Measurements from ENCODE around the gene PBX3.
A peak's percentile ranks its signal among the peaks of the same experiment; 100 is the strongest.

The PBX3 gene

GRCh38 chr9:125747765-125748445, 732 bp downstream of the PBX3 start:
- DNase-seq (ENCODE audit: low read depth) = no peak
- peak overlapping the region; percentile 89 for H3K4me3 ChIP-seq (ENCODE audit: low read depth, low read length)

DNA sequence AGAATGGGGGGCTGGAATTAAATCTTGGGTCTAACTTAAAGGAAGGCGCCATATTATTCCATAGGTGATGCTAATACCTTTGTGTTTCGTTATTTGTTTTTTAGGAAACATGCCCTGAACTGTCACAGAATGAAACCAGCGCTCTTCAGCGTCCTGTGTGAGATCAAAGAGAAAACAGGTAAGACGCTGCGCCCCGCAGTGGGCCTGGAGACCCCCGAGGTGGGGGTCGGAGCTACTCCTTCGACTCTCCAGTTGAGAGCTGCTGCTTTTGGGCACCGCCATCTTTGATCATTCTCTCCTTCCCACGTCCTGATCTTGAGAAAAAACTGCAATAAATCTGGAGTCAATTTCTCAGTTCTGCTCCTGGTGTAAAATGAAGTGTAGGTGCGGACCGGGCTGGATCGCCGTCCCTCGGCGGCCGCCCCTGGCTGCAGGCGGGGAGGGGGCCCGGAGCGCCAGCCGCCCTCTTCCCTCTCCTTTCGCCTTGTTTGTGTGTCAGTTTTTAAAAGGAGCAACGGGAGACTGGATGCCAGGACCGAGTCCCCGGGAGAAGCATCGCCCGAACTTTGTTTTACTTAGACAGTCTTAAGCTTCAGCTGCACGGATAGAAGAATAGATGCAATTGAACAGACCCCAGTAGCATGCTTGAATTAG, 1.4 kb downstream of the PBX3 start:
- peak overlapping the region; percentile 89 for H3K4me3 ChIP-seq (ENCODE audit: low read depth, low read length)
- DNase-seq (ENCODE audit: low read depth) = no peak

GRCh38 chr9:125749287-125749935, 2.2 kb downstream of the PBX3 start:
- peak overlapping the region; percentile 10 for H3K4me3 ChIP-seq (ENCODE audit: low read depth, low read length)
- no peak for DNase-seq (ENCODE audit: low read depth)

DNA sequence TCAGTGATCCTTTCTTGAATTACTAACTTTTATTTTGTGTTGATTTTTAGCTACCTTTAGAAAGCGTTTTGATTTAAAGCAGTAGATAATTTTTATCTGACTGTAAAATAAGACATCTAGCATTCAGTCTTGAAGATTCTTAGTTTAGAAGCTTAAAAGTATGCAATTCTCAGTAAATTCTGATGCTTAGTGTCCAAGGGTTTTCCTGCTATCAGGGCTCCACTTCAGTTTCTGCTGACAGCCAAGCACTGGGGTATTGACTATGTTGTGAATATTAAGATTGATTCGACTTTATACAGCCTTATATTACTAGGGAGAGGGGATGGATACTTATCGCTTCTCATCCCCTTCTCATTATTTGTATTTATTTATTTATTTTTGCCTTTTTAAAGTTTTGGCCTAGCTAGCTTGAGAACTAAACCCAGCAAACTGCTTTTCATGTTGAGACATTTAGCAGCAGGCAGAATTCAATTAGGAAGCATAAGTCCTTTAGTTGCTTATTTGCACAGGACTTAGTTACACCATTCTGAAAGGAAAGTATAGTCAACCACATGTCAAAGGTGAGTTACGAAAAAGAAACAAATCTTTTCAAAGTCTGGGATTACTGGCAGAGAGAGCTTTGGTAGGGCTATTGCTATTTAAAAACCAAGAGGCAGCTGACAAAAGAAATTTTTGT, 2.9 kb downstream of the PBX3 start:
- no peak overlapping the region for H3K4me3 ChIP-seq (ENCODE audit: low read depth, low read length)
- no peak for DNase-seq (ENCODE audit: low read depth)

- no peak overlapping the region for H3K4me3 ChIP-seq (ENCODE audit: low read depth, low read length)
- no peak for DNase-seq (ENCODE audit: low read depth)
Measured at GRCh38 chr9:125750627-125751011, 3.4 kb downstream of the PBX3 start.

GRCh38 chr9:125752070-125752628, 5.0 kb downstream of the PBX3 start:
- no peak overlapping the region for H3K4me3 ChIP-seq (ENCODE audit: low read depth, low read length)
- DNase-seq (ENCODE audit: low read depth) = no peak

DNA sequence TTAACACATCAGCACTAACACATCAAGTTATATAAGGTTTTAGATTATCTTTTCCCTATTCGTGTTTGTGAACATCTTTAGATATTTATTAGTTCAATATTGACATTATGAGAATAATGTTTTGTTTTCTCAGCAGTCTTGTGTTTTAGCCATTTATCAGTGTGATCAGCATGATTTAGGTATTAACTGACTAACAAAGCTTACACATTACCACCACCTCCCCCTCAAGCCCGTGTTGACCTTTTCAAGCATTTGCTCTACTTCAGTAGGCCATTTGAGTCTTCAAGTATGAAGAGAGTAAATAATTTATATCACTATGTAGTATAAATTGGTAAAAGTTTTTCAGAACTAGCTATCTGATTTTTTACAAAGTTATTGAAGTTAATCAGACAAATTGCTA, 6.9 kb downstream of the PBX3 start:
- no peak overlapping the region for H3K4me3 ChIP-seq (ENCODE audit: low read depth, low read length)
- DNase-seq (ENCODE audit: low read depth) = no peak

- H3K4me3 ChIP-seq (ENCODE audit: low read depth, low read length) = no peak overlapping the region
- no peak for DNase-seq (ENCODE audit: low read depth)
Measured at GRCh38 chr9:125755340-125755739, 8.2 kb downstream of the PBX3 start.

DNA sequence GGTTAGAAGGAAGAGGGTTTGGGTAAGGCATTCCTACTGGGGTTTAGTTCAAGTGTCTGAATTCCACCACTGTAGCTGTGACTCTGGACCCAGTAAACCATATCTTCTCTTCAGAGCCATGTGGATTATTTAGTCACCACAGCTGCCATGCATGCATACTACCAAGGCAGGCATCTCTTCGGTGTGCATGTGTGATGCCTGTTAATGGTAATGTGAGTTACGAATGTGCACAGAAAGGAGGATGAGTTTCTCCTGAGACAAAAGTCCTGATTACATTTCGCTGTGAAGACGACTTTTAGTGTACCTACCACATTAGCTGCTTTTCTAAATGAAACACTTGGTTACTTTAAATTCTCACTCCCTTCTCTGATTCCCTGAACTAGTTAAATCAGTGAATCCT, 9.3 kb downstream of the PBX3 start:
- no peak overlapping the region for H3K4me3 ChIP-seq (ENCODE audit: low read depth, low read length)
- no peak for DNase-seq (ENCODE audit: low read depth)

GRCh38 chr9:125757834-125758233, 10.7 kb downstream of the PBX3 start:
- DNase-seq (ENCODE audit: low read depth) = no peak
- no peak overlapping the region for H3K4me3 ChIP-seq (ENCODE audit: low read depth, low read length)

DNA sequence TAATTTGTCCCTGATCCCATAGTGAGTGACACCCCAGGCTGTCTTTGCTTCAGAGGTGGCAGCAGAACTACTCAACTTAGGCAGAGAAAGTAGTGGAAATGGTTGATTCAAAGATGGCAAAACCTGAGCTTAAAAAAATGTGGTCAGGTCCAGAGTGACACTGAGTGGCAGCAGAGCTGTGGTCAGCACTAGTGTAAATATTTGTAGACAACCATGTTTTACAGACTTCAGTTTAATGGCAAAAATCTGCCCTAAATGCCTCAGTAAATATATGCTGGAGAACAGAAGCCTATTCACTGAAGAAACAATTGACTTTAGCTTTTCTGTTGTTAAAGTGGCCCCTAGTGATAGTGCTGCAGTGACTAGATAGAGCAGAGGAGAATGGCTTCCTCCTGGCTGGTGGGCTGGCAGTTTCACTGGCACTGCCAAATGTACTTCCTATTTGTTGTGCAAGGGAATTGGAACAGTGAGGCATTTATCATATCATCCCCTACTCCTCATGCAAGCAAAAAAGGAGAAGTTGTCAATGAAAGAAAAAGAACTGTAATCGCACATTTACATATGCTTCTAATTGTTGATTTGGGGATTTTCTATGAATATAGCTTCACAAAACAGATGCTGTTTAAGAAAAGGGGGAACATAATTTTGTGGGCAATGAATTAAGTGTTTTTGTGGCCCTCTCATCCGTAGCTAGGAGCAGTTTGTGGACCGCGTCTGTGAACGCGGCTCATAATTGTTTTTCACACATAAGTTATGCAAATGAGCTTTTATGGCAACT, 12.0 kb downstream of the PBX3 start:
- H3K4me3 ChIP-seq (ENCODE audit: low read depth, low read length) = no peak overlapping the region
- DNase-seq (ENCODE audit: low read depth) = no peak

- no peak for DNase-seq (ENCODE audit: low read depth)
Measured at GRCh38 chr9:125759764-125760129, 12.6 kb downstream of the PBX3 start.

GRCh38 chr9:125760537-125760936, 13.4 kb downstream of the PBX3 start:
- H3K4me3 ChIP-seq (ENCODE audit: low read depth, low read length) = no peak overlapping the region
- no peak for DNase-seq (ENCODE audit: low read depth)

More at GRCh38 chr9:125759764-125760129, 12.6 kb downstream of the PBX3 start:
- no peak overlapping the region for H3K4me3 ChIP-seq (ENCODE audit: low read depth, low read length)

DNA sequence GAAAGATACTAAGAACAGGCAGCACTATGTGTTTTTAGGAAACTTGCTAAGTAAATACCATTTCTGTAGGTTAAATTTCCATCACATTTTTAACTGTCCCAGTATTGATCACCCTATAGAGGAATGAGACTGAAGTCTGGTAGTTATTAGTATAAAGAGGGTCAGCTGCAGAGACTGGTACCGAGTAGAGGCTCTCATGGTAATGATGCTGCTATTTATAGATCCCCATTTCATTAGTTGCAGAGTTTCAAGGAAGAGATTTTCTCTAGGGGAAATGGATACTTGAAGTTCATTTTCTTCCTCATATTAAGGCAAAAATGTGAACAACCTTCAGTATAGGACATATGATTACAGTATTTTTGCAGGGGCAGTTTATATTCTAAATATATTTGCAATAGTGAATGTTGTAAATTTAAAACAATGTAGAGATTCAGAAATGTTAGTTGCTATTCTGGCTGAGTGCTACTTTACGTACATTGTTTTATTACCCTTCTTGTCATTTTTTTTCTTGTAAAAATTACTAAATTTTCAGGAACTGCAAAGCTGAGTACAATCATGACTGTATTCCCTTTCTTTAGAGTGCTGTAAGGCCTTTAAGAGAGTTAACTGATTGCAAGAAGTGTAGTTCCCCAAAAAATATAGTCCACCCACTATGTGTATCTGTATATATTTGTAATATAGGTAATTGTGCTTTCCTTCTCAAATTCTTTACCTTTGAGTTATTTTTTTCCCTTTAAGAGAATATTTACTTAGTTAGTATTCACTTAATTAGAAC, 14.7 kb downstream of the PBX3 start:
- no peak for DNase-seq (ENCODE audit: low read depth)
- H3K4me3 ChIP-seq (ENCODE audit: low read depth, low read length) = no peak overlapping the region

GRCh38 chr9:125763394-125763801, 16.2 kb downstream of the PBX3 start:
- DNase-seq (ENCODE audit: low read depth) = no peak
- H3K4me3 ChIP-seq (ENCODE audit: low read depth, low read length) = no peak overlapping the region

DNA sequence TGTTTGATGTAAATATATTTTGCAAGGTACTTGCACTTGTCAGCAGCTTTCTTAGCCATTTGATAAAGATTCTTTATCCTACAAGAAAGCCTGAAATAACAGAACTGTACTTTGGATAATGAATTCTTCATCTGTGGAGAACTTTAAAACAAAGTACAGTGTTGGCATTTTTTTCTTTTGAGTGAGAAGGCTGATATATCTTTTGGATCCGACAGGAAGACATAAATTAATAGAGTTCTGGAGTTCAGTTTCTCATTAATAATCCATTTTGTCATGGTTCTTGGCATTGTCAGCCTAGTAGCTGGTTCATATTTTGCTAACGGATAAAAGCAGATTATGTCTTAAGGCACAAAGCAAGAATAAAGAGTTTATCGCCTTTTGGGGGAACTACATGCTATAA, 17.0 kb downstream of the PBX3 start:
- DNase-seq (ENCODE audit: low read depth) = no peak
- H3K4me3 ChIP-seq (ENCODE audit: low read depth, low read length) = no peak overlapping the region

DNA sequence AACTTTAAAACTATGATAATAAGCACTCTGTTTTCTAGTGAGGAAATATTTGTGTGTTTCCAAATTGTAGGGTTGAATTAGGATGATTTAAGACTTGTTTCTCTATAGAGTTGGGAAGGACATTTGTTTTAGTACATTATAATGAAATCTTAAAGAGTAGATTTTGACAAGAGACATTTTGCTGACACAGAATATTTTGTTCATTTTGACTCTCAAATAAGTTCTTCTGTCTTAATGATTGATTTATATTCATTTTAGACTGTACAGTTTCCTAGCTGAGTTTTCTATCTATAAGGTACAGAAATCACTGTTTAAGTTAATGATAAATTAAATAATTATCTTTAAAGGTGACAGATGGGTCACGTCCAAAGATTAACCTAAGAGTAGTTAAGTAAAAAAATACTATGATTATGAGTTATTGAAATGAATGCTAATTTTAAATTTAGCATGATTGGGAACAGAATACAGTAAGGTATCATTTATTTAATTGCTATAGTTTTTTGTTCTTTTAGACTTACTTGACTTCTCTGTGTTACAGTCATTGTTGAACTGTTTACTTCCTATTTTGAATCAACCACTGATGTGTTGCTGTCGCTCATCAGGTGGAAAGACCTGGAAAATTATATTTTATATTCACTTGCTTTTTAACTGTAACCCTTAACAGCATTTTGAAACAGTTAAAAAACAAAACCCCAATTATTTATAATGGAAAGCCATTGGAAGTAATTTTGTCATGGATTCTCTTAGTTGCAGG, 19.5 kb downstream of the PBX3 start:
- no peak overlapping the region for H3K4me3 ChIP-seq (ENCODE audit: low read depth, low read length)
- no peak for DNase-seq (ENCODE audit: low read depth)

DNA sequence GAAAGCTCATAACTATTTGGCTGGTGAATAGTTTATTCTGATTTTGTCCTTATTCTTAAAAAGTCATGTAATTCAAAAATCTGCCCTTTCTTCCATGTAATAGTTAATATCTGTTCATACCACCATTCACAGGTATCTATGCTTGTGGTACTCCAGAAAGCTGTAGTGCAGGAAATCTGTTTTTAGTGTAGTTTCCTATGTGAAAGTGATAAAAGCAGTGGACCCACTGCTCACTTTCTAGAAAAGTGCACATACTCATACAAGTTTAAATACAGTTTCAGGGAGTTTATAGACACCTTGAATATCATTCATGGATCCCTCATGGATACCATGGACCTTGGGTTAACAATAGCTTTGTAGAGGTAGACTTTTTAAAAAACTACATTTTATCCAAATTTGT, 20.2 kb downstream of the PBX3 start:
- H3K4me3 ChIP-seq (ENCODE audit: low read depth, low read length) = no peak overlapping the region
- DNase-seq (ENCODE audit: low read depth) = no peak
